ENCODE data around the gene ARIH2.

The ARIH2 gene

DNA sequence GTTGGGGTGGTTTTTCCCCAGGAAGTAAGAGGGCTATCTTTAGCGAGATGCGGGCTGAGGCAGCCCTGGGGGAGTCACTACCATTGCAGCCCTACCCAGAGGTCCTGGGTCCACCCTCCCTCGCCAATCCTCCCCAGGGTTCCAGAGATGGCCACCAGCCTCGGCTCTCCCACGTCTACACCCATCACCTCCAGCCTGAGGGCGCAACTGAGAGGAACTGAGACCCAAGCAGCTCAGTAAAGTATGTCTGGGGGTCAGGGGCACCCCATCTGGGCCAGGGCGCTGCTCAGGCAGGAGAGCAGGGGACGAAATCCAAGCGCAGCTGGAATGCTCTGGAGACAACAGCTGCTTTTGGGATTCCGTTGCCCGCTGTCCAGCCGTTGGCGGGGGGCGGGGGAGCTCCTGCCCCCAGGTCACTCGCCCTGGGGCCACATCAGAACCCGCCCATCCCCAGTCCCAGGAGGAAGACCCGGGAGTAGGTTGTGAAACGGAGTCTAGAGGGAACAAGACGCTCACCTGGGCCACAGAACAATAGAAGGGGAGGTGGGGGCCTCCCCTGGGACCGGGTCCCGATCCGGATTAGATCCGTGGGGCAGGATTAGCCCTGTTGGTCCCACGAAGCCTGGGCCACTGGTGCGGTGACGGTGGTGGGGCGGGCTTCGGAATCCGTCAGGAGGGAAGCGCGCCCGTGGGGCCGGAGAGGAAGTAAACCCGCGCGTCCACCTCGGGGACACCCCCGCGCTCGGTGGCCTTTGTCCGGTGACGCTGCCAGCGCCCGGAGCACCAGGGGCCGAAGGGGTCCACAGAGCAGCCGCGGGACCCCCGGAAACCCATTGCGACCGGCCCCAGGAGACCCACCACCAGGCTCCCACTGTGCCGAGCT lies 101.9 kb downstream of the ARIH2 start:
- peak; percentile 57 for DNase-seq

DNA sequence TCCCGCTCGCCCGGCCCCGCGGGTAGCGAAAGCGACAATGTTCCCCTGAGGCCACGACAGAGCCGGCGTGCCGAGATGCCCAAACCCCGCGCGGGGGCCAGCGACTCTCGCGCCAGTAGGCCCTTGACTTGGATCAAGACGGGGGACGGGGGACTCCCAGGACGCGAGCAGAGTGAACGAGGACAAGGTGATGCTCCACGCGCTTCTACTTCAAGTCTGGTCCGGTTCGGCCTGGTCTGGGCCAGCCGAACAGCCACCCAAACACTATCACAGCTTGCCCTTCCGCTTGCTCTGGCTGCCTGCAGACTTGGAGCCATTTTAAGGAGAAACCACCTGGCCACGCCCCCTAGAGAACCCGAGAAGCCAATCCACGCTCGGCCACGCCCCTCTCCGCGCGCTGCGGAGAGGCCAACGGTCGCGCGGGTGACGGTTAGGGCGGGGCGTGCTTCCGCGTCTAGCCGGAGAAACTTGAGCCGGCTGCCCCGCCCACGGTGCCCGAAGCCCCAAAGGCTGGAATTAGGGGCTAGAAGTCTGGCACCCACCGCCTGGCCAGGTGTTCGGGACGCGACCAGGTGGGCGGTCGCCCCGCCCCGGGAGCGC lies 102.7 kb downstream of the ARIH2 start:
- DNase-seq, result peak; percentile 98

DNA sequence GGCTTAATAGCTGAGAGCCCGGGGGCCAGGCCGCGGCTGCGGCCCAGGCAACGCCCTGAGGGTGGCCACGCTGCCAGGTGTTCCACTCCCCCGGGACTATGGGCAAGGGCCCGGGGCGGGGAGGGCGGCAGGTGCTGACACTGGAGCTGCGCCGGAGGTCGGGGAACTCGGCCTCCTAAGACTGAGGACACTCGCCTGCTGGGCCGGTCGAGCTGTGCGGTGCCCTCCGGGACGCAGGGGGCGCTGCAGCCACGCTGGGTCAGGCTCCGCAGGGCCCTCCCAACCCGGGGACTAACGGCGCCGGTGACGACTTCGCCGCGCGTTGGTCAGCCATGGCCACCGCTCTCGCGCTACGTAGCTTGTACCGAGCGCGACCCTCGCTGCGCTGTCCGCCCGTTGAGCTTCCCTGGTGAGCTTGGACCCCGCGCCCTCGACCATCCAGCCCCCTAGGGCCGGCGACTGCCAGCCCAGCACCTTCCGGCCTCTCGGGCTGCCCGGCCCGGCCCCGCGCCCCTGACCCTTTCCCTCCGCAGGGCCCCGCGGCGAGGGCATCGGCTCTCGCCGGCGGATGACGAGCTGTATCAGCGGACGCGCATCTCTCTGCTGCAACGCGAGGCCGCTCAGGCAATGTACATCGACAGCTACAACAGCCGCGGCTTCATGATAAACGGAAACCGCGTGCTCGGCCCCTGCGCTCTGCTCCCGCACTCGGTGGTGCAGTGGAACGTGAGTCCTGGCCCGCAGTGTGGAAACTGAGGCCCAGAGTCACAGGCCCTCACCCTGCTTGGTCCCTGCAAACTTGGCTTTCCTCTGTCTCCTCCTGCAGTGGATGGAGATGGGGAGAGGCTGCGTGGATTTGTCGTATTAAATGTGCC lies 103.4 kb downstream of the ARIH2 start, which contains the start of gene NDUFAF3:
NDUFAF3 (plus strand) TSS at position 309 of the 875 bp plus-strand sequence; CDS start at position 333, 24 bp downstream.
- DNase-seq, result peak; percentile 89

DNA sequence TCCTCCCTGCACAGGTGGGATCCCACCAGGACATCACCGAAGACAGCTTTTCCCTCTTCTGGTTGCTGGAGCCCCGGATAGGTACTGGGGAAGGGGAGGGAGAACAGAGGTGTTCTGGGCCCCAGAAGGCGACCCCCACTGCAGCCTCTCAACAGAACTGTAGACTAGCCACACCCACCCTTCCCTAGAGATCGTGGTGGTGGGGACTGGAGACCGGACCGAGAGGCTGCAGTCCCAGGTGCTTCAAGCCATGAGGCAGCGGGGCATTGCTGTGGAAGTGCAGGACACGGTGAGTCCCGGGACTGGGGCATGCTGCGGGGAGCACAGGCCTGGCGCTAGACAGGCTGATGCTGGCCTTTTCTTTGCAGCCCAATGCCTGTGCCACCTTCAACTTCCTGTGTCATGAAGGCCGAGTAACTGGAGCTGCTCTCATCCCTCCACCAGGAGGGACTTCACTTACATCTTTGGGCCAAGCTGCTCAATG lies 104.1 kb downstream of the ARIH2 start:
- DNase-seq, result peak; percentile 54

- DNase-seq, result peak; percentile 6
These were observed 105.1 kb downstream of the ARIH2 start for GRCh38 chr3:49023775-49024174.

GRCh38 chr3:49024449-49024848 lies 105.8 kb downstream of the ARIH2 start:
- peak; percentile 8 for DNase-seq

DNA sequence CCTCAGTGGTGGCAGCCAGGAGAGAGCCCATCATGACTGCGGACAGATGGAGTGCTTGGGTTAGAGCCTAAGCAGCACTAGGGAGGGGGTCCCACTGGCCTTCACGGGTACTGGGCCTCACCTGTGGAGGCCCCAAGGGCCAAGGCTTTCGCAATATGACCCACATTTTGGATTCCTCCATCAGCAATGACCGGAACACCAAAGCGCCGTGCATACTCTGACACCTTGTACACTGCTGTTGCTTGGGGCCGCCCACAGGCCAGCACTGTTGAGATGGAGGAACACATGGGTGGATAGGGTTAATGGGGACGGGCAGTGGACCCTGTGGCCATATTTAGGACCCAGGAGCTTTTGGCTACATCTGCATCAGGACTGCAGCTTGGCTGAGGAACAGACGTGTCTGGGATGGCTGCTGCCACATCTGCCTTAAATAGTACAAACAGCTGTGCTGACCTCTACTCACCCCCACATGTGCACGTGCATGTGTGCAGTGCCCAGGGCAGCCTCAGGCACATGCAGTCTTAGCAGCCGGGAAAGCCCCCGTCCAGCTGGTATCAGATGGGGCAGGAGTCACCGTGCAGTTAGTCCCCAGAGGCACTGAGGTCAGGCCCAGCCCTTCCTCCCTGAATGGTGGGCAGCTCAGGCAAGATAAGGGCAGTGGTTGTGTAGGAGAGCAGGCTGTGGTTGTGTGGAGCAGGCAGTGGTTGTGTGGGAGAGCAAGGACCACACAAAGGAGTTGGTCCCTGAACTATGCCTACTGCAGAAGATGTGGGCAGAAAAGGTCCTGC lies 106.6 kb downstream of the ARIH2 start:
- peak; percentile 96 for DNase-seq

DNA sequence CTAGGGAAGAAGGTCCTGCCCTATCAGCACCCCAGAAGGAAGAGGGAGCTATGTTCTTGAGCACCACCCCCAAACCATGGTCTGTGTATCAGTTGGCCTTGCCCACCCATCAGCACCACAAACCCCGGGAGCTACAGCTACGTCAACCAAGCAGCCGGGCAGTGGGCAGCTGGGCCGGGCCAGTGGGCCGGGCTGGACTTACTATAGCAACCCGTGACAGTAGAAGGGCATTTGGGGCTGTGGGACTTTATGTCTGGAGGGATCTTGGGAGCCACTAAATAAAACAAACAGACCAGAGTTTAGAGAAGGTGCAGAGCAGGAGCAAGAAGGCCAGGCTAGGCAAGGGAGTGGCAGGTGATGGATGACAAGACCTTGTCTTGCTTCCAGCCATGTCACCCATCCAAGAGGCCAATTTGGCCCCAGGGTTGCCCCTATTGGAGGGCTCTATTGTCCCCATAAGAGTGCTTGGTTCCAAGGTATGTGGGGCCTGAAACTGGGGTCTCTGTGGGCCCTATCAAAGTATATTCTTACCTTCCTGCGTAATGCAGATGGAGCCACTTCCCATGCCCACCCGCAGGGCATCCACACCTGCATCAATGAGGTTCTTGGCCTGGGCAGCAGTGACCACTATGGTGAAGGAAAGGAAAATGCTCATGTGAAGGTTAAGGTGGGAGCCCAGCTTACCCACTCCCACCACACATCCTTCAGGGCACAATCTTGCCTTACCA lies 107.3 kb downstream of the ARIH2 start:
- no peak for DNase-seq

DNA sequence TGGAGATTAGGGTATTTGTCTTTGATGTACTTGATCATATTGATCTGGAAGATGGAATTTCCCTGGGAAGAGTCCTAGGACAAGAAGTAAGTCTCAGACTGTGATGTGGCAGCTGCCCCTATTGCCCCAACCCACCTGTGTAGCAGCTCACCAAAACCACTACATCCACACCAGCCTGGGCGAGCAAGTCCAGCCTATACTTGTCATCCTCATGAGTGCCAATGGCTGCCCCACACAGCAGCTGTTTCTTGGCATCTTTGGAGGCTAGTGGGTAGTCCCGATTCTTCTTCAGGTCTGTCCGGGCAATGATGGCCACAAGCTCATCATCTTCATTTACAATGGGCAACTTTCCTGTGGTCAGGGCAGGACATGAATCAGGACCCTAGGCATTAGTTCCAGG lies 107.9 kb downstream of the ARIH2 start:
- peak; percentile 14 for DNase-seq

DNA sequence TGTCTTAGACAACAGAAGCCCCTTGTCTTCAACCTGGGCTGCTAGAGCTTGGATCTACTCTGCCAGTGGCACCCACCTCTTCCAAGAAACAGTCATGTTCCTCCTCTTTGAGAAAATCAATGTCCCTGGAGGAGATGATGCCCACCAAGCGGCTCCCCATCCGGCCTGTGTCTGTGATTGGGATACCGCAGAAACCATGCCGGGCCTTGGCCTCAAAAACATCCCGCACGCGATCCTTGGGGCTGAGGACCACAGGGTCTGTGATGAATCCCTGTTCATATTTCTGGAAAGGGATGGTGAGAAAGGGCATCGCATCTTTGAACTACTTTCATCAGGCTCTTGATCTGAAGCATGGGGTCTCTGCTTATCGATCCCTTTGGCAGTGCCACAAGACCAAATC lies 109.0 kb downstream of the ARIH2 start:
- peak; percentile 3 for DNase-seq

GRCh38 chr3:49028298-49028672 lies 109.6 kb downstream of the ARIH2 start:
- peak; percentile 19 for DNase-seq

GRCh38 chr3:49028673-49029562 lies 110.3 kb downstream of the ARIH2 start, which contains the start of gene IMPDH2:
Gene IMPDH2, minus strand, starts transcription at chr3:49029398. Its CDS starts 48 bp downstream, at chr3:49029350.
- peak; percentile 93 for DNase-seq

- DNase-seq, result no peak
These were observed 110.9 kb downstream of the ARIH2 start for GRCh38 chr3:49029563-49029884.

GRCh38 chr3:49030321-49030720 lies 111.7 kb downstream of the ARIH2 start:
- peak; percentile 47 for DNase-seq

GRCh38 chr3:49032646-49033304 lies 114.1 kb downstream of the ARIH2 start:
- DNase-seq, result no peak

- DNase-seq, result no peak
These were observed 116.0 kb downstream of the ARIH2 start for GRCh38 chr3:49034650-49035049.

DNA sequence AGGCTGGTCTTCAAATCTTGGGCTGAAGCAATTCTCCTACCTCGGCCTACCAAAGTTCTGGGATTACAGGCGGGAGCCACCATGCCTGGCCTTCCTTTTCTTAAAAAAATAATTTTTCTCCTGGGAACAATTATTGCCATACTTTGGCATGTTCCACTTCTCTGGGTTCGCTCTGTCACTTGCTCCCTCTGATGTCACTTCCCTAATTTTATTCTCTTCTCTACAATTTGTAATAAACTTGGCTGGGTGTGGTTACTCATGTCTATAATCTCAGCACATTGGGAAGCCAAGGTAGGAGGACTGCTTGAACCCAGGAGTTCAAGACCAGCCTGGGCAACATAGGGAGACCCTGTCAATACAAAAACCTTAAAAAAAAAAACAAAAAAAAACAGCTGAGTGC lies 116.6 kb downstream of the ARIH2 start:
- no peak for DNase-seq
